GM19238 (cell line): ENCODE results near the gene MIR17HG.

Experiments used
- DNase-seq: peaks from one replicate; pipeline ENCODE4 v3.0.0; 2011; ENCODE audit warnings: low spot score; ENCODE audit not compliant: insufficient read length

The MIR17HG gene

GRCh38 chr13:91368676-91369440, 21.4 kb downstream of the MIR17HG start:
- no peak for DNase-seq

DNA sequence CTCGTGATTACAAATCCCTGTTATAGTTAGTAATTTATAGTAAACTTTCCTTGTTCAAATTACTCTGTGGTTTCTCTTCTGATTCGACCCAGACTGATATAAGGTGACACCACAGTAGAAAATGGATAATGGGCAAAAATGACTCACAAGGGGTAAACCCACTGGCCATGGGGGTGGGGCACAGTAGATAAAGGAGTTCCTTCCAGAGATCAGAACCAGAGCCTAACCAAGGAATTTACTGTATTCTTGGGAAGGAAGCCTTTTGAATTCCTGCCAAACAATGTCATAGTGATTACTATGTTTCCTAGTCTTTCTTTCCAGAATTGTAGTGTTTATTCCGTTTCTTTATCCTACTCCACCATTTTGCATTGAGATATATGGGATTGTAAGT, 21.9 kb downstream of the MIR17HG start:
- DNase-seq: no peak

GRCh38 chr13:91370501-91370900, 23.0 kb downstream of the MIR17HG start:
- no peak for DNase-seq

DNA sequence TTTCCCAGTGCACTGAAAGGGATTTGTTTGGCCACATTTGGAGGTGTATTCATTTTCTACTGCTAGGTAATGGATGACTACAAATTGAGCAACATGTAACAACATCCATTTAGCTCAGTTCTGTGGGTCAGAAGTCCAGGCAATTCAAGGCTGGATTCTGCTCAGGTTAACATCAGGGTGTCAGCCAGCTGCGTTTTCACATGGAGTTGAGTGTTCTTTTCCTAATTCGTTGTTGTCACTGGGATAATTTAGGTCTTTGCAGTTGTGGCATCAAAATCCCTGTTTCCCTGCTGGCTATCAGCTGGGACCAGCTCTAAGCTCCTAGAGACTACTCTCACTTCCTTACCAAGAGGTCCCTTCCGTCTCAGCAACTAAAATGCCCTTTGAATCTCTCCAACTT, 25.4 kb downstream of the MIR17HG start:
- no peak for DNase-seq

DNA sequence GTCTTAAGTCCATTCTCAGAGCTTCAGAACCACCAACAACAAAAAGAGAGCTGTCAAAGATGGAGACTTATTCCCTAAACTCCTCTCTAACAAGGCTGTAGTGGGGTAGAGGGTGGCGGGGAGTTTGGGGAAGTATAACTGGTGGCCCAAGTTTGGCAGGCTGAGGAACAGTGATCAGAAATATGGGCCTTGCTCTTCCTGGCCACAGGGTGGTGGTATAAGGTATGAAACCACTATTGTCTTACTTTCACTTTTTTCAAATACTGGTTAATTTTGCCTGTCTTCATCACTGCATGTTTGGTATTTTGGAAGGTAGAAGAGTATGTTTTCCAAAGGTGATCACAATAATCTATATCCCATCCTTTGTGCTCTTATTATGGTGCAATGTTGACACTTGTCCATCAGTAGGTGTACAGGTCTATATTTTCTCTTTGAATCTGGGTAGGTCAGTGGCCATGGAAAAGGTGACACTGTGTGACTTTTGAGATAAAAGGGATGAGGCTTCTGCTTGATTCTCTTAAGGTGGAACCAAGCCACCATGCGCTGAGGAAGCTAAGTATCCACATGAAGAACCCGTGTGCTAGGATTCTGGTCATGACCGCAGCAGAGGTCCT, 27.7 kb downstream of the MIR17HG start:
- DNase-seq: peak; percentile 10

- no peak for DNase-seq
Measured at GRCh38 chr13:91381371-91381770, 33.9 kb downstream of the MIR17HG start.

- DNase-seq: no peak
Measured at GRCh38 chr13:91383836-91384235, 36.3 kb downstream of the MIR17HG start.

DNA sequence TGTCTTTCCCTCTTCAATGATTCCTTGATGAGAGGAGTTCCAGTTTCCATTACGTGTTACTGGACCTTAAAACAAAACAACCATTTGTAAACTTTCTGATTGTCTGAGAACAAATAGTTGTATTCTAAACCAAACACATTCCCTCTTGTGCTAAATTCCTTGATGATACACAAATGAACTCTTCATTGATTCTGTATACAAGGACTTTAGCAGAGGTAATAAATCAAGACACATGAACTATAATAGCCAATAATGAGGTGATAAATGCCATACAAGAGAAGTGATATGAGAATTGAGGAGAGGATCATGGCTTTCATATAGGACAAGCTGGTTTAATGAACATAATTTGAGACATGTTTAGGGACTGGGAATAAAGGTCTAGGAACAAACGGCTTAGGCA, 37.4 kb downstream of the MIR17HG start:
- no peak for DNase-seq

GRCh38 chr13:91389186-91389585, 41.7 kb downstream of the MIR17HG start:
- no peak for DNase-seq

DNA sequence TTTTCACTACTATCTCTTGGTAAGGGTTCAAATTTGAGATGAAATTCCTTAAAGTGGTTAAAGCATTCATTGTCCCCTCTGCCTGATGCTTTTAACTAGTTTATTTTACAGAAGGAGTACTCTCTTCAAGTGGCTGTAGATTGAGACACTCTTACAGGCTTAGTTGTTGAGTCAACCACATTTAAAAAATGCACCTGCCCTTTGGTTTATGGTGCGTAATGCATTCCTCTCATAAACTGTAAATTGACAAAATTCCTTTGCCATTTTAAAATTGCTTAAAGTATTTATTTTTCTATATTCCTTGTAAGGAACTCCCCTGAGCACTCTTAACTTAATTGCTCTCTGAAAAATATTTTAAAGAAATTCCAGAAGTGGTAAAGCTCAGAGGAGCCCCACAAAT, 50.1 kb downstream of the MIR17HG start:
- DNase-seq: no peak

GRCh38 chr13:91398413-91399188, 51.1 kb downstream of the MIR17HG start, which contains the start of gene GPC5:
GPC5 (plus strand) TSS chr13:91398621.
- DNase-seq: peak; percentile 70

GRCh38 chr13:91399189-91400062, 51.9 kb downstream of the MIR17HG start:
- DNase-seq: no peak

GRCh38 chr13:91400063-91400399, 52.5 kb downstream of the MIR17HG start:
- DNase-seq: no peak

DNA sequence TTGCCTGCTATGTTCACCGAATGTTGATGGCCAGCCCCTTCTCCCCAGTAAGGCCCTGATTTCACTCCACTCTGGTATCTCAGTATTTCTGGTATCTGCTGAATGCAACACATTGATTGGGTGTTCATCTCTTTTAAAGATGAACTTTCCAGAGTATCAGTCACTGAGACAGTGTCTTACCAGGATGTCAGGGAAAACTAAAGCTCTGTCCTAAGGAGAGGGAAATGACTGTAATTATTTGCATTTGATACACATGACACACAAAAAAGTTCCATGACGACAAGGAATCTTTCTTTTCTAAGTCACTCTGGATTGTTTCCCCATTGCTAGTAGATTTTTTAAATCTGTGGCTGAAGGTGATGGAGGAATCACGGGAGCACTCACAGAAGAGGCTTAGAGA, 53.2 kb downstream of the MIR17HG start:
- no peak for DNase-seq

- DNase-seq: no peak
Measured at GRCh38 chr13:91401920-91402319, 54.4 kb downstream of the MIR17HG start.
